ENCODE results near the gene METRN. TPM values are rescaled to one million over a fixed set of nuclear protein-coding genes. Genes with fewer than 3 reads are reported as not detected.
A peak's percentile ranks its signal among the peaks of the same experiment; 100 is the strongest.

The METRN gene
- total RNA-seq, 2 donors from 2014 or later: 4.5 to 8.4 TPM

- ATAC-seq (replicated peaks): peak; percentile 27
- H3K27ac Mint-ChIP-seq: no peak overlapping the region
- H3K36me3 Mint-ChIP-seq (ENCODE audit: low read depth): peaks cover 1% of the 10 kb centered on the region
- H3K9me3 Mint-ChIP-seq: no peaks in the 10 kb centered on the region
- H3K27me3 Mint-ChIP-seq: no peaks in the 10 kb centered on the region
- H3K4me3 Mint-ChIP-seq: no peak overlapping the region
- H3K4me1 Mint-ChIP-seq: no peaks in the 10 kb centered on the region
These were observed 12.5 kb downstream of the METRN start for GRCh38 chr16:727291-727977.

GRCh38 chr16:728131-728889, 13.4 kb downstream of the METRN start:
- H3K36me3 Mint-ChIP-seq (ENCODE audit: low read depth): peaks cover 10% of the 10 kb centered on the region
- H3K4me1 Mint-ChIP-seq: no peaks in the 10 kb centered on the region
- H3K27ac Mint-ChIP-seq: no peak overlapping the region
- peak; percentile 66 for ATAC-seq (replicated peaks)
- H3K9me3 Mint-ChIP-seq: no peaks in the 10 kb centered on the region
- H3K27me3 Mint-ChIP-seq: no peaks in the 10 kb centered on the region
- no peak overlapping the region for H3K4me3 Mint-ChIP-seq

GRCh38 chr16:728890-729744, 14.2 kb downstream of the METRN start:
- ATAC-seq (replicated peaks): no peak
- no peak overlapping the region for H3K4me3 Mint-ChIP-seq
- no peaks in the 10 kb centered on the region for H3K9me3 Mint-ChIP-seq
- H3K27me3 Mint-ChIP-seq: no peaks in the 10 kb centered on the region
- no peaks in the 10 kb centered on the region for H3K4me1 Mint-ChIP-seq
- H3K27ac Mint-ChIP-seq: no peak overlapping the region
- peaks cover 11% of the 10 kb centered on the region for H3K36me3 Mint-ChIP-seq (ENCODE audit: low read depth)

- H3K9me3 Mint-ChIP-seq: no peaks in the 10 kb centered on the region
- H3K36me3 Mint-ChIP-seq (ENCODE audit: low read depth): peaks cover 18% of the 10 kb centered on the region
- no peak overlapping the region for H3K4me3 Mint-ChIP-seq
- H3K4me1 Mint-ChIP-seq: peaks cover under 1% of the 10 kb centered on the region
- ATAC-seq (replicated peaks): no peak
- no peak overlapping the region for H3K27ac Mint-ChIP-seq
- H3K27me3 Mint-ChIP-seq: no peaks in the 10 kb centered on the region
These were observed 15.1 kb downstream of the METRN start for GRCh38 chr16:729768-730665.

GRCh38 chr16:730666-731509, 16.0 kb downstream of the METRN start:
- ATAC-seq (replicated peaks): no peak
- no peaks in the 10 kb centered on the region for H3K9me3 Mint-ChIP-seq
- H3K27me3 Mint-ChIP-seq: no peaks in the 10 kb centered on the region
- H3K4me1 Mint-ChIP-seq: peaks cover 6% of the 10 kb centered on the region
- H3K4me3 Mint-ChIP-seq: no peak overlapping the region
- peaks cover 26% of the 10 kb centered on the region for H3K36me3 Mint-ChIP-seq (ENCODE audit: low read depth)
- no peak overlapping the region for H3K27ac Mint-ChIP-seq

GRCh38 chr16:732332-732731, 17.4 kb downstream of the METRN start:
- Mint-ChIP-seq H3K27ac (no peak overlapping the region), H3K27me3 (no peaks in the 10 kb centered on the region), H3K36me3 (ENCODE audit: low read depth) (peaks cover 40% of the 10 kb centered on the region), H3K9me3 (no peaks in the 10 kb centered on the region), H3K4me3 (no peak overlapping the region), H3K4me1 (peaks cover 11% of the 10 kb centered on the region)
- no peak for ATAC-seq (replicated peaks)

GRCh38 chr16:732936-733335, 18.0 kb downstream of the METRN start:
- Mint-ChIP-seq H3K36me3 (ENCODE audit: low read depth) (peaks cover 46% of the 10 kb centered on the region), H3K4me1 (peaks cover 11% of the 10 kb centered on the region), H3K27me3 (no peaks in the 10 kb centered on the region), H3K9me3 (no peaks in the 10 kb centered on the region), H3K27ac (no peak overlapping the region), H3K4me3 (no peak overlapping the region)
- ATAC-seq (replicated peaks): no peak

GRCh38 chr16:733382-734207, 18.7 kb downstream of the METRN start:
- H3K9me3 Mint-ChIP-seq: no peaks in the 10 kb centered on the region
- H3K27me3 Mint-ChIP-seq: no peaks in the 10 kb centered on the region
- H3K4me1 Mint-ChIP-seq: peaks cover 11% of the 10 kb centered on the region
- no peak for ATAC-seq (replicated peaks)
- no peak overlapping the region for H3K27ac Mint-ChIP-seq
- peaks cover 51% of the 10 kb centered on the region for H3K36me3 Mint-ChIP-seq (ENCODE audit: low read depth)
- H3K4me3 Mint-ChIP-seq: no peak overlapping the region

- Mint-ChIP-seq H3K4me3 (no peak overlapping the region), H3K36me3 (ENCODE audit: low read depth) (peaks cover 59% of the 10 kb centered on the region)
These were observed 19.5 kb downstream of the METRN start for GRCh38 chr16:734208-734980.

GRCh38 chr16:734981-735881, 20.3 kb downstream of the METRN start:
- H3K27ac Mint-ChIP-seq: peak overlapping the region; percentile 79

More at GRCh38 chr16:734208-734980, 19.5 kb downstream of the METRN start:
- H3K4me1 Mint-ChIP-seq: peaks cover 11% of the 10 kb centered on the region
- H3K27ac Mint-ChIP-seq: no peak overlapping the region
- no peaks in the 10 kb centered on the region for H3K9me3 Mint-ChIP-seq
- no peaks in the 10 kb centered on the region for H3K27me3 Mint-ChIP-seq
- no peak for ATAC-seq (replicated peaks)

GRCh38 chr16:735982-736453, 21.1 kb downstream of the METRN start:
- Mint-ChIP-seq H3K27me3 (no peaks in the 10 kb centered on the region), H3K4me1 (peaks cover 11% of the 10 kb centered on the region), H3K4me3 (peak overlapping the region; percentile 67), H3K27ac (peak overlapping the region; percentile 79), H3K9me3 (no peaks in the 10 kb centered on the region), H3K36me3 (ENCODE audit: low read depth) (peaks cover 60% of the 10 kb centered on the region)
- peak; percentile 88 for ATAC-seq (replicated peaks)

More at GRCh38 chr16:734981-735881, 20.3 kb downstream of the METRN start:
- no peaks in the 10 kb centered on the region for H3K9me3 Mint-ChIP-seq
- no peaks in the 10 kb centered on the region for H3K27me3 Mint-ChIP-seq
- peaks cover 60% of the 10 kb centered on the region for H3K36me3 Mint-ChIP-seq (ENCODE audit: low read depth)
- H3K4me1 Mint-ChIP-seq: peaks cover 11% of the 10 kb centered on the region
- peak overlapping the region; percentile 67 for H3K4me3 Mint-ChIP-seq
- no peak for ATAC-seq (replicated peaks)

Measured in activated T-helper 17 cell treated with anti-CD3 and anti-CD28 coated beads, Interleukin-2, amount 50 U/mL, for 72 hours (primary cell).